Body of pancreas (tissue), 4 donors: ENCODE results near the gene CREB5.

Experiments
- POLR2A ChIP-seq, 3 donors: fragments of 450-650 bp; IDR thresholded peaks; one replicate each; pipeline ENCODE4 v1.6.1; 2016; ENCODE audit warnings: antibody characterized with exemption in 3 of 3, mild to moderate bottlenecking in 2 of 3
- TF ChIP-seq, protein P1 (sequence below), 7 experiments: fragments of 450-650 bp in 4 of 7; fragments of 200-600 bp in 3 of 7; sonication (generic) in 3 of 7; IDR thresholded peaks; one replicate each; pipeline ENCODE4 v1.5.1; 2016 to 2019; ENCODE audit warnings: antibody characterized with exemption in 7 of 7

DNA sequence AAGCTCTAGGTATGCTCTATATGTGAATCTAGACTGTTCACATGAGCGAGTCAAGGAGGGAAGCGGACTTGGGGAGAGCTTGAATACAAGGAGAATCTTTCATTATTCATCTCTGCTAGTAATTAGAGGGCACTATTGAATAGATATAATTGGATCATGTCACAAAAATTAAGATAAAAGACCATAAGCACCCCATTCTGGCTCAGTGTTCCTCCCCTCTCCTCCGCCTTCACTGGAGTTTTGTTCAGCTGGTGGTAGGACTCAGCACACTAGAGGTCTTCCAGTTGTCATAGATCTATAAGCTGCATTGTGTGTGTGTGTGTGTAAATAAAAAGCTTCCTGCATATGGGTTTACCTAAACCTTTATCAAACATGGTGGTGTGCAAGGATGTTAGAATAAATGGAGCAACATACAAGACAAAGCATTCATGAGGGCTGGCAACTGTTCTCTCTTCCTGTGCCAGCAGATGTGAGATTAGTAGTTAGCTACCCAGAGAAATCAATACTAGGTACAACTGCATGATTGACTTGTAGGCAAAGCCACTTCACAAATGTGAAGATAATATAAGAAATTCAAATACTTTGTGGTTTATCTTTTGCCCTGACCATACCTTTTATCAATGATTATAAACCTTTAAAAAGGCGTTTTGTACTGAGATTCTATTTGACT lies 142.6 kb downstream of the CREB5 start:
- TF ChIP-seq, protein P1, sequence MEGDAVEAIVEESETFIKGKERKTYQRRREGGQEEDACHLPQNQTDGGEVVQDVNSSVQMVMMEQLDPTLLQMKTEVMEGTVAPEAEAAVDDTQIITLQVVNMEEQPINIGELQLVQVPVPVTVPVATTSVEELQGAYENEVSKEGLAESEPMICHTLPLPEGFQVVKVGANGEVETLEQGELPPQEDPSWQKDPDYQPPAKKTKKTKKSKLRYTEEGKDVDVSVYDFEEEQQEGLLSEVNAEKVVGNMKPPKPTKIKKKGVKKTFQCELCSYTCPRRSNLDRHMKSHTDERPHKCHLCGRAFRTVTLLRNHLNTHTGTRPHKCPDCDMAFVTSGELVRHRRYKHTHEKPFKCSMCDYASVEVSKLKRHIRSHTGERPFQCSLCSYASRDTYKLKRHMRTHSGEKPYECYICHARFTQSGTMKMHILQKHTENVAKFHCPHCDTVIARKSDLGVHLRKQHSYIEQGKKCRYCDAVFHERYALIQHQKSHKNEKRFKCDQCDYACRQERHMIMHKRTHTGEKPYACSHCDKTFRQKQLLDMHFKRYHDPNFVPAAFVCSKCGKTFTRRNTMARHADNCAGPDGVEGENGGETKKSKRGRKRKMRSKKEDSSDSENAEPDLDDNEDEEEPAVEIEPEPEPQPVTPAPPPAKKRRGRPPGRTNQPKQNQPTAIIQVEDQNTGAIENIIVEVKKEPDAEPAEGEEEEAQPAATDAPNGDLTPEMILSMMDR (IDR thresholded peaks at IDR 0.05): no peak
- TF ChIP-seq POLR2A (IDR thresholded peaks at IDR 0.05): no peak
